GM12878 (cell line): Measurements from ENCODE around the gene GSTP1.

ENCODE experiments used
- CHD4 ChIP-seq: fragments of 200-600 bp; sonication (generic); IDR thresholded peaks from 2 replicates; pipeline ENCODE4 v1.6.1; 2016; ENCODE audit warnings: mild to moderate bottlenecking
- CTCF ChIP-seq, 3 experiments: IDR thresholded peaks in 2 of 3; conservative IDR thresholded peaks in 1 of 3; 2 replicates each; pipeline ENCODE4 v1.5.1; 2011; ENCODE audit warnings: low read depth in 3 of 3, low read length in 3 of 3, mild to moderate bottlenecking in 3 of 3, control low read depth in 2 of 3, moderate library complexity in 2 of 3, inconsistent platforms in 1 of 3, mixed read lengths in 1 of 3; ENCODE audit not compliant: control insufficient read depth in 2 of 3, insufficient read depth in 1 of 3; ENCODE audit errors: extremely low read depth in 1 of 3
- FOXM1 ChIP-seq: IDR thresholded peaks from 2 replicates; pipeline ENCODE4 v1.6.1; 2012; ENCODE audit warnings: low read depth, mild to moderate bottlenecking, inconsistent platforms, low read length, moderate library complexity
- NR2F1 ChIP-seq: fragments of 450-650 bp; conservative IDR thresholded peaks from 2 replicates; pipeline ENCODE4 v1.6.1; 2017; ENCODE audit warnings: mild to moderate bottlenecking
- POLR2A ChIP-seq: IDR thresholded peaks from 2 replicates; pipeline ENCODE4 v1.6.1; 2011; ENCODE audit warnings: low read depth, mild to moderate bottlenecking, low read length
- SREBF1 ChIP-seq: IDR thresholded peaks from 2 replicates; pipeline ENCODE4 v1.6.1; 2012; ENCODE audit warnings: mild to moderate bottlenecking, low read length
- ZSCAN29 ChIP-seq: fragments of 450-650 bp; IDR thresholded peaks from 2 replicates; pipeline ENCODE4 v1.6.1; 2017; ENCODE audit warnings: mild to moderate bottlenecking, moderate library complexity

- TF ChIP-seq ZSCAN29 (no peak), CHD4 (no peak), FOXM1 (no peak), POLR2A (no peak), NR2F1 (no peak), SREBF1 (no peak), CTCF (IDR thresholded peaks at IDR 0.05 in 2 of 3, conservative IDR thresholded peaks at IDR 0.05 in 1 of 3; ENCODE audit: control insufficient read depth in 2 of 3, extremely low read depth in 1 of 3, insufficient read depth in 1 of 3, low read depth in 3 of 3, low read length in 3 of 3) (no peak)
These were observed 32.5 kb upstream of the GSTP1 start for GRCh38 chr11:67551127-67551526.
